Esophagus muscularis mucosa (tissue), 4 donors: Measurements from ENCODE around the gene PRMT3. TPM values are rescaled to one million over a fixed set of nuclear protein-coding genes. Genes with fewer than 3 reads are reported as not detected.

Source experiments
- DNase-seq: peaks from one replicate; pipeline ENCODE4 v3.0.0-alpha.2; 2017; ENCODE audit errors: extremely low spot score
- H3K27ac ChIP-seq, 4 donors: fragments of 200-600 bp; sonication (generic); replicated peaks in 1 of 4; 1 replicate in 3 of 4; 2 replicates in 1 of 4; pipeline ENCODE4 v1.5.1; 2016 to 2019; ENCODE audit warnings: mild to moderate bottlenecking in 1 of 4
- H3K27me3 ChIP-seq, 4 donors: fragments of 200-600 bp; sonication (generic); one replicate each; pipeline versions ENCODE4 v1.5.1 to v1.6.0; 2016 to 2019
- H3K36me3 ChIP-seq, 4 donors: fragments of 200-600 bp; sonication (generic); one replicate each; pipeline ENCODE4 v1.5.1; 2016 to 2019
- H3K4me1 ChIP-seq, 4 donors: fragments of 200-600 bp; sonication (generic); one replicate each; pipeline ENCODE4 v1.5.1; 2016 to 2019
- H3K4me3 ChIP-seq, 4 donors: fragments of 200-600 bp; sonication (generic); 1 replicate in 2 of 4; 2 replicates in 2 of 4; pipeline ENCODE4 v1.5.1; 2016 to 2019; ENCODE audit warnings: mild to moderate bottlenecking in 4 of 4, moderate library complexity in 1 of 4
- H3K9me3 ChIP-seq, 4 donors: fragments of 200-600 bp; sonication (generic); 1 replicate in 3 of 4; 2 replicates in 1 of 4; pipeline ENCODE4 v1.5.1; 2016 to 2019
- EP300 ChIP-seq: sonication (generic); formaldehyde crosslinking; IDR thresholded peaks from one replicate; pipeline ENCODE4 v1.6.1; 2017; ENCODE audit warnings: antibody characterized with exemption
- POLR2A ChIP-seq: fragments of 450-650 bp; IDR thresholded peaks from one replicate; pipeline ENCODE4 v1.6.1; 2017; ENCODE audit warnings: antibody characterized with exemption, moderate library complexity, mild to moderate bottlenecking, low read depth
- POLR2AphosphoS5 ChIP-seq, 2 donors: sonication (generic); formaldehyde crosslinking; IDR thresholded peaks; one replicate each; pipeline ENCODE4 v1.6.1; 2017; ENCODE audit warnings: antibody characterized with exemption in 2 of 2
- WGBS: methylation state at CpG from one replicate; pipeline ENCODE4 v1.1.5; 2018; 5-methylcytosine and 5-hydroxymethylcytosine counted together
- intact Hi-C: fragments of 100-400 bp; cut with DNase I; formaldehyde crosslinking; loops from one replicate; pipeline ENCODE4 v1.15.1; 2023
- total RNA-seq, 4 donors: library from RNA; depleted of rRNA; stranded (reverse); fragments of >200 nt; gene quantifications; one replicate each; pipeline versions ENCODE4 v1.1.0 to v1.2.1, GENCODE V29; 2016
- TF ChIP-seq, protein P1 (sequence below), 3 experiments: fragments of 200-600 bp in 2 of 3; fragments of 450-650 bp in 1 of 3; sonication (generic) in 2 of 3; IDR thresholded peaks; one replicate each; pipeline ENCODE4 v1.5.1; 2017 to 2019; ENCODE audit warnings: antibody characterized with exemption in 3 of 3, mild to moderate bottlenecking in 2 of 3, moderate library complexity in 1 of 3

PRMT3 gene
- total RNA-seq, 4 donors from 2014 or later, result 11.3 to 19.9 (median 16.1) TPM

- no peaks in the 10 kb centered on the region for H3K9me3 ChIP-seq
- no peak for DNase-seq
- intact Hi-C loops, result no loop called here
- TF ChIP-seq POLR2A (no peak), POLR2AphosphoS5 (IDR thresholded peaks at IDR 0.05) (no peak), EP300 (no peak)
- TF ChIP-seq, protein P1, sequence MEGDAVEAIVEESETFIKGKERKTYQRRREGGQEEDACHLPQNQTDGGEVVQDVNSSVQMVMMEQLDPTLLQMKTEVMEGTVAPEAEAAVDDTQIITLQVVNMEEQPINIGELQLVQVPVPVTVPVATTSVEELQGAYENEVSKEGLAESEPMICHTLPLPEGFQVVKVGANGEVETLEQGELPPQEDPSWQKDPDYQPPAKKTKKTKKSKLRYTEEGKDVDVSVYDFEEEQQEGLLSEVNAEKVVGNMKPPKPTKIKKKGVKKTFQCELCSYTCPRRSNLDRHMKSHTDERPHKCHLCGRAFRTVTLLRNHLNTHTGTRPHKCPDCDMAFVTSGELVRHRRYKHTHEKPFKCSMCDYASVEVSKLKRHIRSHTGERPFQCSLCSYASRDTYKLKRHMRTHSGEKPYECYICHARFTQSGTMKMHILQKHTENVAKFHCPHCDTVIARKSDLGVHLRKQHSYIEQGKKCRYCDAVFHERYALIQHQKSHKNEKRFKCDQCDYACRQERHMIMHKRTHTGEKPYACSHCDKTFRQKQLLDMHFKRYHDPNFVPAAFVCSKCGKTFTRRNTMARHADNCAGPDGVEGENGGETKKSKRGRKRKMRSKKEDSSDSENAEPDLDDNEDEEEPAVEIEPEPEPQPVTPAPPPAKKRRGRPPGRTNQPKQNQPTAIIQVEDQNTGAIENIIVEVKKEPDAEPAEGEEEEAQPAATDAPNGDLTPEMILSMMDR (IDR thresholded peaks at IDR 0.05), result no peak
- peaks cover 14 to 70% (median 43%) of the 10 kb centered on the region in 4 donors for H3K36me3 ChIP-seq
- no peak overlapping the region for H3K4me3 ChIP-seq
- no peaks in the 10 kb centered on the region for H3K4me1 ChIP-seq
- no peak overlapping the region for H3K27ac ChIP-seq
- H3K27me3 ChIP-seq, result no peaks in the 10 kb centered on the region
Measured at GRCh38 chr11:20406484-20406883, 19.0 kb downstream of the PRMT3 start.

GRCh38 chr11:20407344-20407743 lies 19.8 kb downstream of the PRMT3 start:
- TF ChIP-seq, protein P1 (IDR thresholded peaks at IDR 0.05), result no peak
- TF ChIP-seq POLR2A (no peak), POLR2AphosphoS5 (IDR thresholded peaks at IDR 0.05) (no peak), EP300 (no peak)
- DNase-seq, result no peak
- H3K27me3 ChIP-seq, result no peaks in the 10 kb centered on the region
- peaks cover 14 to 71% (median 44%) of the 10 kb centered on the region in 4 donors for H3K36me3 ChIP-seq
- no peak overlapping the region for H3K4me3 ChIP-seq
- no peaks in the 10 kb centered on the region for H3K9me3 ChIP-seq
- 63% methylated on average over 3 of the region's 3 CpGs for WGBS
- no peak overlapping the region for H3K27ac ChIP-seq
- no peaks in the 10 kb centered on the region for H3K4me1 ChIP-seq
- intact Hi-C loops, result no loop called here

GRCh38 chr11:20415432-20415831 lies 27.9 kb downstream of the PRMT3 start:
- H3K4me3 ChIP-seq, result no peak overlapping the region
- H3K36me3 ChIP-seq, result peaks cover 3 to 54% (median 18%) of the 10 kb centered on the region in 4 donors
- TF ChIP-seq POLR2A (no peak), EP300 (no peak), POLR2AphosphoS5 (IDR thresholded peaks at IDR 0.05) (no peak)
- TF ChIP-seq, protein P1 (IDR thresholded peaks at IDR 0.05), result no peak
- no peak overlapping the region for H3K27ac ChIP-seq
- intact Hi-C loops, result no loop called here
- no peak for DNase-seq
- no peaks in the 10 kb centered on the region for H3K4me1 ChIP-seq
- no peaks in the 10 kb centered on the region for H3K9me3 ChIP-seq
- no peaks in the 10 kb centered on the region for H3K27me3 ChIP-seq

DNA sequence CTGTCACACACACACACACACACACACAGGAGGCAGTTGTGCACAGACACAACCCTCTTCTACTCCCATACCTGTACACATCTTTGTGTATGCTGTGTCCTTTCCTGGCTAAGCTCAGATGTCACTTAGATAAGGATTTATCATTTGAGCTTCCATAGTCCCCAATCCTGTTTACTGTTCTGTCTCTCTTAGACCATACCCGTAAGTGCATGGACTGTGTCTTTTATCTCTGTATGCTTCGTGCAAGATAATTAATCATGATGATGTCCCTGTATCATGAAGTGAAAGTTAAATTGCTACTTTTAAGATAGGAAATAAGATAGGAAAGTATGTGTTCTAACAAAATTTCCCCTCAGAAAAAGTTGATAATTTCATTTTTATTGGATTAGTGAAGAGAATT lies 30.3 kb downstream of the PRMT3 start:
- Histone ChIP-seq H3K4me3 (no peak overlapping the region), H3K9me3 (no peaks in the 10 kb centered on the region), H3K36me3 (peaks cover 3 to 68% (median 23%) of the 10 kb centered on the region in 4 donors), H3K27ac (no peak overlapping the region), H3K4me1 (no peaks in the 10 kb centered on the region), H3K27me3 (no peaks in the 10 kb centered on the region)
- 50% methylated on average over 2 of the region's 2 CpGs for WGBS
- no peak for DNase-seq
- TF ChIP-seq EP300 (no peak), POLR2AphosphoS5 (IDR thresholded peaks at IDR 0.05) (no peak), POLR2A (no peak)
- TF ChIP-seq, protein P1 (IDR thresholded peaks at IDR 0.05), result no peak
- intact Hi-C loops, result no loop called here

DNA sequence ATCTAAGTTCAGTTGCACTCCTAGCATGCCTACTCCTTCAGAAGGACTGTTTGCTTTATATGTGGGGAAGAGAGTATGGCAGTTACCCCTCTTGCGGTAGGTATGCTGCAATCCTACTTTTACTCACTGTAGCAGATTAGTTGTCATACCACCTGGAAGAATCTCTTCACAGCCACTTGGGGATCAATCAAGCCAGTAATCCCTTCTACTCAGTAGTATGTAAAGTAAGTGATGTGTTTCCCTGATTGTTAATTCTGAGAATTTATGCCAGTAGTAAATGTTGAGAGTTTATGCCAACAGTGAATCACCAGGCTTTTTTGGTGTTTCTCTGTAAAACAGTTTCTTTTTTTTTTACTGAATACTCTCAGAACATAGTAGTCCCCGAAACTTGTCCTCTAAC lies 34.4 kb downstream of the PRMT3 start:
- Histone ChIP-seq H3K4me1 (no peaks in the 10 kb centered on the region), H3K36me3 (peaks cover 3 to 41% (median 19%) of the 10 kb centered on the region in 4 donors), H3K27me3 (no peaks in the 10 kb centered on the region), H3K27ac (no peak overlapping the region), H3K9me3 (no peaks in the 10 kb centered on the region), H3K4me3 (no peak overlapping the region)
- 50% methylated on average over 2 of the region's 2 CpGs for WGBS
- intact Hi-C loops, result no loop called here
- TF ChIP-seq, protein P1 (IDR thresholded peaks at IDR 0.05), result no peak
- TF ChIP-seq POLR2A (no peak), POLR2AphosphoS5 (IDR thresholded peaks at IDR 0.05) (no peak), EP300 (no peak)
- no peak for DNase-seq
